Activated T-helper 1 cell treated with Interleukin-2 at 50 U/mL for 16 hours (primary cell): ENCODE measurements around the gene CBLL1.

Source experiments
- DNase-seq: peaks from one replicate; pipeline ENCODE4 v3.0.0-alpha.2; 2020; ENCODE audit warnings: low read depth

CBLL1 gene

GRCh38 chr7:107742678-107743566 lies 1.0 kb upstream of the CBLL1 start:
- no peak for DNase-seq

- no peak for DNase-seq
Observed at GRCh38 chr7:107744345-107744750, 406 bp downstream of the CBLL1 start.

- no peak for DNase-seq
Observed at GRCh38 chr7:107746006-107746405, 2.1 kb downstream of the CBLL1 start.

GRCh38 chr7:107751113-107751512 lies 7.2 kb downstream of the CBLL1 start:
- no peak for DNase-seq

GRCh38 chr7:107754642-107755041 lies 10.7 kb downstream of the CBLL1 start:
- no peak for DNase-seq

DNA sequence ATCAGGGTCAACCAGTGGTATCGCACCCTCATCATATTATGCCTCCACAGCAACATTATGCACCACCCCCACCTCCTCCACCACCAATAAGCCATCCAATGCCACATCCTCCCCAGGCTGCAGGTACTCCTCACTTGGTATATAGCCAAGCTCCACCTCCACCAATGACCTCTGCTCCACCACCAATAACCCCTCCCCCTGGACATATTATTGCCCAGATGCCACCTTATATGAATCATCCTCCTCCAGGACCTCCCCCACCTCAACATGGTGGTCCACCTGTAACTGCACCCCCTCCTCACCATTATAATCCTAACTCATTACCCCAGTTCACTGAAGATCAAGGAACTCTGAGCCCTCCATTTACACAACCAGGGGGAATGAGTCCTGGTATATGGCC lies 14.7 kb downstream of the CBLL1 start:
- DNase-seq = no peak

- no peak for DNase-seq
Observed at GRCh38 chr7:107767391-107767790, 23.4 kb downstream of the CBLL1 start.

DNA sequence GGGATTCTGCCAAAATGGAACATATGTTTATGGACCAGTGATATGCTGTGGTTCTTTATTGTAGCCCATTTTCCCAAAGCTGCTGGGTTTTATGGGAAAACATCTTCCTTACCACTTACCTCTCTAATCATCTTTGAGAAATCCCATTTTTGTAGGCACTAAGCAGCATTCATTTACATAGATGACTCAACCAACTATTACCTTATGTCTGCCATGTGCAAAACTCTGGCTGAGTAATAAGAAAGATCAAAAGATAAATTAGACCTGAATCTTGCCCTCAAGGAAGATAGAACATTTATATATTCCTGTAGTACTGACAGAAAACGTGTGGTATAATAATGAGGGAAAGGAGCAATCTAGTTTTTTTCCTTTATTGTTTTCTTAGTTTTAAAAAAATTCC lies 24.3 kb downstream of the CBLL1 start:
- no peak for DNase-seq

DNA sequence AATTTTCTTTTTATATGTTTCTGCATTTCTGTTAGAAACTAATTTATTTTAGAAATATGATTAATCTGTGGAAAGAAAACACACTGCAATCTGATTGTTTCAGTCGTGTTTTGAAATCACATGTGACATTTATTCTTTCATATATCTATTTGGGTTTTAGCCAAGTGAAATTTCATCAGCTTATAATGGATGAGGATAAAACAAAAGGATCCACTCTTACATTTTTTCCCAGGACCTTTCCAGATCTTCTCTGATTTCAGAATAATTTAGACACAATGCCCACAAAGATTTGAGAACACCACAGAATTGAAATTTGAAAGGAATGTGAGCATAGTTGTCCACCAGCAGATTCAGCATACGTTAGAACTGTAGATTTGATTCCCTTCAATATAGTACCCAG lies 29.1 kb downstream of the CBLL1 start:
- no peak for DNase-seq

- no peak for DNase-seq
Observed at GRCh38 chr7:107777702-107778101, 33.8 kb downstream of the CBLL1 start.

GRCh38 chr7:107778283-107778682 lies 34.3 kb downstream of the CBLL1 start:
- no peak for DNase-seq

DNA sequence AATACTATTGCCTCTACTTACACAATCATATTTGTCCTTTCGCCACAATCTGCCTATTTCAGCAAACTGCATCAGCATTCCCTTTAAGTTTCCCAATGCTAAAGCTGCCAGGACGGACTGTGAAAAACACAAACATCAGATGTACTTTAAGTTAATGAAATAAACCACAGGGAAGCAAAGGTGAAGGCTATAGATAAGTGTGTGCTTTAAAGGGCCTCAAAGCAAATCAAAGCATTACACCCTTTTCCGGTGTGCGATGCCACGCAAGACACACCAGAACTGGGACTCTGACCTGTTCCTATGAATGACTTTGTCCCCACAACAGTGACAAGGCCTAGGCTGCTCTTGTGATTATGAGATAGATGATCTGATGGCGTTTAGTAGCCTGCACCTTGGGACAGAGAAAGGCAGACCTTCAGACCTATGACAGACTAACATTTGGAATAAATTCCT lies 35.7 kb downstream of the CBLL1 start:
- no peak for DNase-seq

DNA sequence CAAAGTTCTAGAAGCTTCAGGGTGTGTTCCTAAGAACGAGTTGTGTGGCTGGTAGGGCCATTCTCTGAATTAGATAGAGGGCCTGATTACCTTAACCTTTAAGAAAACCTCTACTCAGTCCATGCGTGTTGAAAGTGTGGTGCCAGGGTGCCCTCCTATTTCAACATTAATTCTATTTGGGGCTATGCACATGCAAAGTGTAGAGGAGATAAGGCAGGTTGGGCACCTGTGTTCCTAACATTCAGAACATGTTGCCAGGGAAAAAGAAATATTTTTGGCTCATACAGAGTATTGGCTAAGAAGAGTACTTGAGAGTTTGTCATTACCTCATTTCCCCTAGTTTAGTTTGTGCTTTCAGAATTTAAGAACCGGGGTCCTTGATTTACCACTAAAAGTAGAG lies 38.4 kb downstream of the CBLL1 start:
- no peak for DNase-seq

DNA sequence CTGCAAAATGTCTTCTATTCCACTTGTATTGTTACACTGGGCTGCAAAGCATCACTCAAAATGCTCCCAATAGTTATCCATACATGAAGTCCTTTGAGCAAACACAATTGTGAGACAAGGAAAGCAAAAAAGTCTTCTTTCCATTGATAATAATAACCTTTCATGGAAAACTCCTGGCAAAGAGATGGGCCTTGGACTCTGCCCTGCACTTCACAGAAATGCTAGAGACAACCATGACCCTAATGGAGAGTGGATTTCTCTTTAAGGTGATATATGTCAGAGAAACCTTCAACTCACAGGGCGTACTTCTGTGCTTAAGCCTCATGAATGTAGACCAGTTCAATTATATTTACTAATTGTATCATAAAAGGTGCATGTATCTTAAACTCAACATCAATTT lies 39.7 kb downstream of the CBLL1 start:
- DNase-seq = no peak

- DNase-seq = no peak
Observed at GRCh38 chr7:107785170-107785569, 41.2 kb downstream of the CBLL1 start.

GRCh38 chr7:107785926-107786325 lies 42.0 kb downstream of the CBLL1 start:
- DNase-seq = no peak

GRCh38 chr7:107788216-107788615 lies 44.3 kb downstream of the CBLL1 start:
- no peak for DNase-seq

- no peak for DNase-seq
Observed at GRCh38 chr7:107788662-107789061, 44.7 kb downstream of the CBLL1 start.

- DNase-seq = no peak
Observed at GRCh38 chr7:107789647-107790046, 45.7 kb downstream of the CBLL1 start.

DNA sequence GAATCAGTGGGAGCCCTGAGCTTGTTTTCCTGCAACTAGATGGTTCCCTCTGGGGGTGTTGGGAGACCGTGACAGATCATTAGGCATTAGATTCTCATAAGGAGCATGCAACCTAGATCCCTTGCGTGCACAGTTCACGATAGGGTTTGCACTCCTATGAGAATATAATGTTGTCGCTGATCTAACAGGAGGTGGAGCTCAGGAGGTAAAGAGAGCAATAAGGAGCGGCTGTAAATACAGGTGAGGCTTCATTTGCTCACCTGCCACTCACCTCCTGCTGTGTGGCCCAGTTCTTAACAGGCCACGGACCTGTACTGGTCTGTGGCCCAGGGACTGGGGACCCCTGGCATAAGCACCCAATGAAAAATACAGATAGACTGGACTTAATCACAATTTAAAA lies 48.4 kb downstream of the CBLL1 start:
- DNase-seq = no peak

DNA sequence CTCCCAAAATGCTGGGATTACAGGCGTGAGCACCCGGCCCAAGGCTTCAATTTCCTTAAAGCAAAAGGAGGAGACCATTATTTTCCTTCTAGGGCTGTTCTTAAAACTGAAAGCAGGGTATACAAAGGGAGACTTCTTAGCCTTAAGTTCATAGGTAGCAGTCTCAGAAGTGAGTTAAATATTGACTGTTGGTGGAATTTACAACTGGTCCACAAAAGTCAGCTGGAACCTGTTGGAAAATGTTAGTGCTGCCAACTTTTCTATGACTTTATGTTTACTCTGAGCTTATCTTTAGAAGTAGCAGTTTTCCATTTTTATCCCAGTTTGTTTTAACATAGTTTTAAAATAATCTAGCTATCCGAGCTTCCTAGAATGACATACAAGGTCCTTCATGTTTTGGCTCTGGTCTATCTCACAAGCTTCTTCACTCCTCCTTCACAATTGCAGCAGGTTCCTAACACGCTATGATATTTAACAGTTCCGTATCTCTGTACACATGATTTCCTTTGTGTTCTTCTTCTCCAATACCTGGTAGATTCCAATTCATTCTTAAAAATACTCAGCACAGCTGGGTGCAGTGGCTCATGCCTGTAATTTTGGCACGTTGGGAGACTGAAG lies 55.8 kb downstream of the CBLL1 start:
- DNase-seq = no peak

- DNase-seq = no peak
Observed at GRCh38 chr7:107803009-107803610, 59.2 kb downstream of the CBLL1 start, which contains the start of gene SLC26A3. Gene SLC26A3, minus strand, starts transcription at chr7:107803223. Its CDS starts 8,714 bp downstream, at chr7:107794509.

DNA sequence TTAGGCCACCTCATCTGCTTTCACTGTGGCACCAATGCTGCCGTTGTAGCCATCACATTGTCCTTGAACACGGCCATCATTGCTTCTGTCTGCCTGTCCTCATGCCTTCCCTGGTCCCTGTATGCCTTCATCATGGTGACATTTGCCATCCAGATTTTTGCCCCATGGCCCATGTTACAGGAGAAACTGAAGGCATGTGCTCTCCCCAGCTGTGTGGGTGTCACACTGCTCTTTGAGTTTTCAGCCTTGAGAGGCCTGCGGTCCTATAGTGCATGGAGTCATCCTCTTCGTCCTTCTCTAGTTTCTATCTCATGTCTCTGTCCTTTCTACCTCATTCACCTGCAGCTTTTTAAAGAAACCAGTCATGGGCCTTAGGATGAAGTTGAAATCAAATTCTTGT lies 65.2 kb downstream of the CBLL1 start:
- no peak for DNase-seq
